HEK293 (cell line): ENCODE results near the gene JAKMIP1.

Experiments used
- CTCF ChIA-PET: fragments of 350-600 bp; formaldehyde crosslinking; extraction: SDS; loops from one replicate; lab custom pipeline; 2021; ENCODE audit warnings: antibody characterized with exemption; lab: Yijun Ruan, JAX
- POLR2A ChIA-PET: fragments of 300-600 bp; formaldehyde crosslinking; extraction: SDS; loops from one replicate; lab custom pipeline; 2020; ENCODE audit warnings: antibody characterized with exemption, inconsistent platforms; lab: Yijun Ruan, JAX
- H3K27ac ChIP-seq: fragments of 200-500 bp; sonication (Bioruptor generic); 2 replicates; pipeline ENCODE4 v1.5.1; 2014; ENCODE audit warnings: low read depth, low read length, control low read depth, inconsistent platforms; ENCODE audit errors: extremely low read depth
- H3K36me3 ChIP-seq, 2 experiments: fragments of 200-500 bp in 1 of 2; sonication (Bioruptor generic) in 1 of 2; 1 replicate in 1 of 2; 2 replicates in 1 of 2; pipeline ENCODE4 v1.5.1; 2014 to 2017; ENCODE audit warnings: inconsistent platforms in 2 of 2, low read length in 2 of 2; ENCODE audit not compliant: control insufficient read depth in 2 of 2, insufficient read depth in 1 of 2
- H3K4me1 ChIP-seq: fragments of 200-500 bp; sonication (Bioruptor generic); 2 replicates; pipeline ENCODE4 v1.5.1; 2014; ENCODE audit warnings: mild to moderate bottlenecking, low read length, inconsistent platforms; ENCODE audit not compliant: control insufficient read depth, insufficient read depth
- H3K4me3 ChIP-seq: 2 replicates; pipeline ENCODE4 v1.5.1; 2011; ENCODE audit warnings: low read depth, mild to moderate bottlenecking, control low read depth, low read length, moderate library complexity
- H3K9me3 ChIP-seq: fragments of 200-500 bp; sonication (Bioruptor generic); 2 replicates; pipeline ENCODE4 v1.5.1; 2014; ENCODE audit warnings: low read depth, low read length, inconsistent platforms; ENCODE audit not compliant: control insufficient read depth, insufficient read depth
- KLF10 ChIP-seq: fragments of 450-650 bp; IDR thresholded peaks from 2 replicates; pipeline ENCODE4 v1.5.1; 2018; ENCODE audit warnings: missing biosample characterization, mild to moderate bottlenecking, missing genetic modification characterization
- SCRT1 ChIP-seq: fragments of 450-650 bp; formaldehyde crosslinking; IDR thresholded peaks from 2 replicates; pipeline ENCODE4 v1.5.1; 2016; ENCODE audit warnings: missing biosample characterization, missing genetic modification characterization, borderline replicate concordance
- SCRT2 ChIP-seq: fragments of 450-650 bp; formaldehyde crosslinking; IDR thresholded peaks from 2 replicates; pipeline ENCODE4 v1.5.1; 2016; ENCODE audit warnings: missing biosample characterization, missing genetic modification characterization
- SETDB1 ChIP-seq: IDR thresholded peaks from one replicate; pipeline ENCODE4 v1.6.1; 2017; ENCODE audit warnings: mild to moderate bottlenecking, low read length, moderate library complexity, mixed read lengths; ENCODE audit not compliant: insufficient read length
- YY1 ChIP-seq: fragments of 450-650 bp; formaldehyde crosslinking; IDR thresholded peaks from 2 replicates; pipeline ENCODE4 v1.5.1; 2018; ENCODE audit warnings: missing biosample characterization, missing genetic modification characterization
- ZEB2 ChIP-seq: fragments of 450-650 bp; formaldehyde crosslinking; IDR thresholded peaks from 2 replicates; pipeline ENCODE4 v1.5.1; 2016; ENCODE audit warnings: missing biosample characterization, missing genetic modification characterization
- ZFP69B ChIP-seq: fragments of 450-650 bp; formaldehyde crosslinking; IDR thresholded peaks from 2 replicates; pipeline ENCODE4 v1.5.1; 2016; ENCODE audit warnings: missing biosample characterization, missing genetic modification characterization
- ZNF114 ChIP-seq: fragments of 450-650 bp; formaldehyde crosslinking; IDR thresholded peaks from 2 replicates; pipeline ENCODE4 v1.5.0; 2017; ENCODE audit warnings: missing biosample characterization, missing genetic modification characterization
- ZNF23 ChIP-seq: fragments of 450-650 bp; formaldehyde crosslinking; IDR thresholded peaks from 2 replicates; pipeline ENCODE4 v1.5.1; 2016; ENCODE audit warnings: missing biosample characterization, missing genetic modification characterization, borderline replicate concordance
- ZNF37A ChIP-seq: fragments of 450-650 bp; IDR thresholded peaks from 2 replicates; pipeline ENCODE4 v1.5.1; 2018; ENCODE audit warnings: missing biosample characterization, missing genetic modification characterization
- ZNF394 ChIP-seq: fragments of 450-650 bp; formaldehyde crosslinking; IDR thresholded peaks from 2 replicates; pipeline ENCODE4 v1.5.1; 2016; ENCODE audit warnings: missing biosample characterization, missing genetic modification characterization, mild to moderate bottlenecking, moderate library complexity, borderline replicate concordance
- TF ChIP-seq, protein P1 (sequence below): fragments of 450-650 bp; formaldehyde crosslinking; IDR thresholded peaks from 2 replicates; pipeline ENCODE4 v1.5.1; 2016; ENCODE audit warnings: missing biosample characterization, missing genetic modification characterization
- TF ChIP-seq, protein P2 (sequence below): fragments of 450-650 bp; formaldehyde crosslinking; IDR thresholded peaks from 2 replicates; pipeline ENCODE4 v1.5.1; 2016; ENCODE audit warnings: missing biosample characterization, missing genetic modification characterization
- TF ChIP-seq, protein P3 (sequence below): fragments of 450-650 bp; formaldehyde crosslinking; IDR thresholded peaks from 2 replicates; pipeline ENCODE4 v1.5.1; 2016; ENCODE audit warnings: missing biosample characterization, missing genetic modification characterization

The JAKMIP1 gene

DNA sequence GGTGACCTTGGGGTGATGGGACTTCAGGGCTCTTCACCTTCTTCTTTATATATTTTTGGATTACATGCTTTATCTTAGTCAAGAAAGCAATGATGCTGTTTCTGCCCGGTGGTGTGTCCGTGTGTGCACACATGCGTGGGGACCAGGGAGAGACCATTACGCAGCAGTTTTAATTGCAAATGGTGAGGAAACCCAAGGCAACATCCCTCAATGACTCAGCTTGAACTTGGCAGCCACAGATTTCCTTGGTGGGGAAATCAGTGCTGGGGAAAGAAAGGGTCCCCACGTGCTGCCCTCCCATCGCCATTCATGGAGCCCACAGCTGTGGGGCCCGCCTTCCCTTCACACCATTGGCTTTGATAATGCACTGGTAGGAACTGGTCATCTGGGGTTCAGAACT, 136.0 kb downstream of the JAKMIP1 start:
- no peaks in the 10 kb centered on the region for H3K9me3 ChIP-seq
- CTCF ChIA-PET = no interaction called here
- no peak overlapping the region for H3K27ac ChIP-seq
- H3K36me3 ChIP-seq = no peaks in the 10 kb centered on the region
- no peaks in the 10 kb centered on the region for H3K4me1 ChIP-seq
- POLR2A ChIA-PET = no interaction called here
- TF ChIP-seq SCRT1 (tag by site-specific recombination) (no peak), ZNF114 (tag by site-specific recombination) (no peak), YY1 (tag by site-specific recombination) (no peak), ZNF37A (tag by site-specific recombination) (no peak), SETDB1 (no peak), ZNF394 (tag by site-specific recombination) (no peak)
- TF ChIP-seq, protein P1, sequence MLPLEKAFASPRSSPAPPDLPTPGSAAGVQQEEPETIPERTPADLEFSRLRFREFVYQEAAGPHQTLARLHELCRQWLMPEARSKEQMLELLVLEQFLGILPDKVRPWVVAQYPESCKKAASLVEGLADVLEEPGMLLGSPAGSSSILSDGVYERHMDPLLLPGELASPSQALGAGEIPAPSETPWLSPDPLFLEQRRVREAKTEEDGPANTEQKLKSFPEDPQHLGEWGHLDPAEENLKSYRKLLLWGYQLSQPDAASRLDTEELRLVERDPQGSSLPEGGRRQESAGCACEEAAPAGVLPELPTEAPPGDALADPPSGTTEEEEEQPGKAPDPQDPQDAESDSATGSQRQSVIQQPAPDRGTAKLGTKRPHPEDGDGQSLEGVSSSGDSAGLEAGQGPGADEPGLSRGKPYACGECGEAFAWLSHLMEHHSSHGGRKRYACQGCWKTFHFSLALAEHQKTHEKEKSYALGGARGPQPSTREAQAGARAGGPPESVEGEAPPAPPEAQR (tag by site-specific recombination) = no peak
- TF ChIP-seq, protein P2, sequence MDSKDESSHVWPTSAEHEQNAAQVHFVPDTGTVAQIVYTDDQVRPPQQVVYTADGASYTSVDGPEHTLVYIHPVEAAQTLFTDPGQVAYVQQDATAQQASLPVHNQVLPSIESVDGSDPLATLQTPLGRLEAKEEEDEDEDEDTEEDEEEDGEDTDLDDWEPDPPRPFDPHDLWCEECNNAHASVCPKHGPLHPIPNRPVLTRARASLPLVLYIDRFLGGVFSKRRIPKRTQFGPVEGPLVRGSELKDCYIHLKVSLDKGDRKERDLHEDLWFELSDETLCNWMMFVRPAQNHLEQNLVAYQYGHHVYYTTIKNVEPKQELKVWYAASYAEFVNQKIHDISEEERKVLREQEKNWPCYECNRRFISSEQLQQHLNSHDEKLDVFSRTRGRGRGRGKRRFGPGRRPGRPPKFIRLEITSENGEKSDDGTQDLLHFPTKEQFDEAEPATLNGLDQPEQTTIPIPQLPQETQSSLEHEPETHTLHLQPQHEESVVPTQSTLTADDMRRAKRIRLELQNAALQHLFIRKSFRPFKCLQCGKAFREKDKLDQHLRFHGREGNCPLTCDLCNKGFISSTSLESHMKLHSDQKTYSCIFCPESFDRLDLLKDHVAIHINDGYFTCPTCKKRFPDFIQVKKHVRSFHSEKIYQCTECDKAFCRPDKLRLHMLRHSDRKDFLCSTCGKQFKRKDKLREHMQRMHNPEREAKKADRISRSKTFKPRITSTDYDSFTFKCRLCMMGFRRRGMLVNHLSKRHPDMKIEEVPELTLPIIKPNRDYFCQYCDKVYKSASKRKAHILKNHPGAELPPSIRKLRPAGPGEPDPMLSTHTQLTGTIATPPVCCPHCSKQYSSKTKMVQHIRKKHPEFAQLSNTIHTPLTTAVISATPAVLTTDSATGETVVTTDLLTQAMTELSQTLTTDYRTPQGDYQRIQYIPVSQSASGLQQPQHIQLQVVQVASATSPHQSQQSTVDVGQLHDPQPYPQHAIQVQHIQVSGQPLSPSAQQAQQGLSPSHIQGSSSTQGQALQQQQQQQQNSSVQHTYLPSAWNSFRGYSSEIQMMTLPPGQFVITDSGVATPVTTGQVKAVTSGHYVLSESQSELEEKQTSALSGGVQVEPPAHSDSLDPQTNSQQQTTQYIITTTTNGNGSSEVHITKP = no peak
- no peak overlapping the region for H3K4me3 ChIP-seq

DNA sequence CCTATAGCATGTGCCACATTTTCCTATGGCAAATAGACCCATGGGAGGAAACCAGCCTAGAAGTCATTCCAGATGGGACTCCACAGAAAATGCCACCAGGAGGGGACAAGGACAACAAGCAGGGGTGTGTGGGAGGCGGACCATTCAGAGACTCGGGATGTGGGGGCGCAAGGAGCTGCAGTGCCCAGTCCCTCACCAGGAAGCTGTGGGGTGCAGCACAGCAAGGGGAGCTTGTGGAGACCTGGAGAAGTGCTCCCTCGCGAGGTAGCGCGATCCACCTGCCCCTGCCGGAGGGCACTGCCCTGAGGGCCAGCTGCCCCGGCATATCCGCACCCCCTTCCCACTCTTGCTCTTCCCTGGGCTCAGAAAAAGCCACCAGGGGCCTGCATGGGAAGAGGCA, 136.7 kb downstream of the JAKMIP1 start:
- POLR2A ChIA-PET = no interaction called here
- CTCF ChIA-PET = interaction anchor here (0.6 kb wide), 1 partner anchor 12 kb away, joined by 4 read pairs; no protein-coding TSS in a partner anchor
- Histone ChIP-seq H3K9me3 (no peaks in the 10 kb centered on the region), H3K4me3 (no peak overlapping the region), H3K27ac (no peak overlapping the region), H3K4me1 (no peaks in the 10 kb centered on the region), H3K36me3 (no peaks in the 10 kb centered on the region)
- TF ChIP-seq ZEB2 (tag by site-specific recombination) (no peak), KLF10 (tag by site-specific recombination) (no peak), ZFP69B (no peak), ZNF23 (tag by site-specific recombination) (no peak), SCRT2 (tag by site-specific recombination) (no peak)
- TF ChIP-seq, protein P3, sequence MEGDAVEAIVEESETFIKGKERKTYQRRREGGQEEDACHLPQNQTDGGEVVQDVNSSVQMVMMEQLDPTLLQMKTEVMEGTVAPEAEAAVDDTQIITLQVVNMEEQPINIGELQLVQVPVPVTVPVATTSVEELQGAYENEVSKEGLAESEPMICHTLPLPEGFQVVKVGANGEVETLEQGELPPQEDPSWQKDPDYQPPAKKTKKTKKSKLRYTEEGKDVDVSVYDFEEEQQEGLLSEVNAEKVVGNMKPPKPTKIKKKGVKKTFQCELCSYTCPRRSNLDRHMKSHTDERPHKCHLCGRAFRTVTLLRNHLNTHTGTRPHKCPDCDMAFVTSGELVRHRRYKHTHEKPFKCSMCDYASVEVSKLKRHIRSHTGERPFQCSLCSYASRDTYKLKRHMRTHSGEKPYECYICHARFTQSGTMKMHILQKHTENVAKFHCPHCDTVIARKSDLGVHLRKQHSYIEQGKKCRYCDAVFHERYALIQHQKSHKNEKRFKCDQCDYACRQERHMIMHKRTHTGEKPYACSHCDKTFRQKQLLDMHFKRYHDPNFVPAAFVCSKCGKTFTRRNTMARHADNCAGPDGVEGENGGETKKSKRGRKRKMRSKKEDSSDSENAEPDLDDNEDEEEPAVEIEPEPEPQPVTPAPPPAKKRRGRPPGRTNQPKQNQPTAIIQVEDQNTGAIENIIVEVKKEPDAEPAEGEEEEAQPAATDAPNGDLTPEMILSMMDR (tag by site-specific recombination) = no peak
- TF ChIP-seq, protein P1 (tag by site-specific recombination) = no peak
